Globus pallidus (tissue), 1 donor: ENCODE results near the gene ATIC.

Experiments used
- DNase-seq: peaks from one replicate; pipeline ENCODE4 v3.0.0-alpha.2; 2015; ENCODE audit warnings: low spot score

Gene ATIC

GRCh38 chr2:215376103-215376780 is 64.4 kb downstream of the ATIC start:
- DNase-seq: no peak

GRCh38 chr2:215377283-215377682 is 65.4 kb downstream of the ATIC start:
- no peak for DNase-seq

- DNase-seq: no peak
These were observed 66.2 kb downstream of the ATIC start for GRCh38 chr2:215378045-215378444.

- DNase-seq: no peak
These were observed 67.2 kb downstream of the ATIC start for GRCh38 chr2:215379039-215379438.

GRCh38 chr2:215379948-215380347 is 68.1 kb downstream of the ATIC start:
- DNase-seq: no peak

- DNase-seq: no peak
These were observed 68.8 kb downstream of the ATIC start for GRCh38 chr2:215380699-215381098.

- DNase-seq: no peak
These were observed 70.2 kb downstream of the ATIC start for GRCh38 chr2:215382011-215382410.

- no peak for DNase-seq
These were observed 70.6 kb downstream of the ATIC start for GRCh38 chr2:215382480-215382879.

- DNase-seq: no peak
These were observed 71.9 kb downstream of the ATIC start for GRCh38 chr2:215383652-215384279.

GRCh38 chr2:215384710-215385109 is 72.9 kb downstream of the ATIC start:
- no peak for DNase-seq

- no peak for DNase-seq
These were observed 74.7 kb downstream of the ATIC start for GRCh38 chr2:215386566-215386965.

- DNase-seq: no peak
These were observed 76.3 kb downstream of the ATIC start for GRCh38 chr2:215388002-215388728.

- no peak for DNase-seq
These were observed 78.7 kb downstream of the ATIC start for GRCh38 chr2:215390550-215390913.

- DNase-seq: no peak
These were observed 79.7 kb downstream of the ATIC start for GRCh38 chr2:215391531-215391930.

- DNase-seq: no peak
These were observed 80.3 kb downstream of the ATIC start for GRCh38 chr2:215392164-215392563.

GRCh38 chr2:215392687-215393270 is 80.9 kb downstream of the ATIC start:
- no peak for DNase-seq

GRCh38 chr2:215394102-215394805 is 82.4 kb downstream of the ATIC start:
- peak; percentile 11 for DNase-seq

- no peak for DNase-seq
These were observed 84.0 kb downstream of the ATIC start for GRCh38 chr2:215395687-215396460.

- no peak for DNase-seq
These were observed 84.9 kb downstream of the ATIC start for GRCh38 chr2:215396595-215397313.

GRCh38 chr2:215397632-215398341 is 85.9 kb downstream of the ATIC start:
- no peak for DNase-seq
